HG03097 (cell line): ENCODE measurements around the gene TRIM34.
"Not testable (repeated sequence)": the region's sequence is repeated elsewhere in the genome, so short reads cannot be mapped to it uniquely, and the experiment has no call there.

Experiments
- ATAC-seq: cut with Tn5 transposase; IDR thresholded peaks from one replicate; pipeline ENCODE4 v1.9.1; 2021; ENCODE audit not compliant: unreplicated experiment, low FRiP score

TRIM34 gene

GRCh38 chr11:5620651-5621521 is 3.9 kb upstream of the TRIM34 start:
- ATAC-seq, result no peak

GRCh38 chr11:5621580-5621979 is 3.2 kb upstream of the TRIM34 start:
- no peak for ATAC-seq

GRCh38 chr11:5622802-5623201 is 2.0 kb upstream of the TRIM34 start:
- ATAC-seq, result no peak

GRCh38 chr11:5625281-5625680 is 480 bp downstream of the TRIM34 start:
- no peak for ATAC-seq

GRCh38 chr11:5626196-5626595 is 1.4 kb downstream of the TRIM34 start:
- no peak for ATAC-seq

- peak; percentile 15 for ATAC-seq
Measured at GRCh38 chr11:5631417-5631816, 6.6 kb downstream of the TRIM34 start.

GRCh38 chr11:5631969-5632635 is 7.3 kb downstream of the TRIM34 start:
- ATAC-seq, result peak; percentile 88

GRCh38 chr11:5639953-5640352 is 15.2 kb downstream of the TRIM34 start:
- no peak for ATAC-seq

- no peak for ATAC-seq
Measured at GRCh38 chr11:5643585-5643984, 18.8 kb downstream of the TRIM34 start.

GRCh38 chr11:5646139-5646538 is 21.3 kb downstream of the TRIM34 start:
- ATAC-seq, result no peak

- no peak for ATAC-seq
Measured at GRCh38 chr11:5655474-5655873, 30.7 kb downstream of the TRIM34 start.

- not testable (repeated sequence) for ATAC-seq
Measured at GRCh38 chr11:5656956-5657355, 32.2 kb downstream of the TRIM34 start.

- ATAC-seq, result no peak
Measured at GRCh38 chr11:5658318-5658717, 33.5 kb downstream of the TRIM34 start.

GRCh38 chr11:5663511-5663910 is 38.7 kb downstream of the TRIM34 start:
- ATAC-seq, result no peak

- no peak for ATAC-seq
Measured at GRCh38 chr11:5665051-5665570, 40.3 kb downstream of the TRIM34 start.

- ATAC-seq, result no peak
Measured at GRCh38 chr11:5665746-5666401, 41.1 kb downstream of the TRIM34 start.

GRCh38 chr11:5666402-5666793 is 41.6 kb downstream of the TRIM34 start:
- ATAC-seq, result no peak

- no peak for ATAC-seq
Measured at GRCh38 chr11:5671831-5672230, 47.0 kb downstream of the TRIM34 start.

- no peak for ATAC-seq
Measured at GRCh38 chr11:5674391-5674790, 49.6 kb downstream of the TRIM34 start.

GRCh38 chr11:5679811-5680210 is 55.0 kb downstream of the TRIM34 start:
- ATAC-seq, result no peak

GRCh38 chr11:5682890-5683441 is 58.2 kb downstream of the TRIM34 start:
- not testable (repeated sequence) for ATAC-seq
